22Rv1 (cell line): Measurements from ENCODE around the gene CAMK2G.

Experiments
- H3K27ac ChIP-seq: fragments of 450-650 bp; 2 replicates; pipeline ENCODE4 v1.5.1; 2017
- CTCF ChIP-seq: fragments of 450-650 bp; IDR thresholded peaks from 2 replicates; pipeline ENCODE4 v1.5.1; 2017; ENCODE audit warnings: mild to moderate bottlenecking
- ZFX ChIP-seq: fragments of 450-650 bp; IDR thresholded peaks from 2 replicates; pipeline ENCODE4 v1.6.1; 2017; ENCODE audit warnings: antibody characterized with exemption, borderline replicate concordance

Gene CAMK2G

GRCh38 chr10:73915206-73915851, 41.0 kb upstream of the CAMK2G start:
- TF ChIP-seq ZFX (no peak), CTCF (no peak)
- H3K27ac ChIP-seq, result no peak overlapping the region

GRCh38 chr10:73914036-73914435, 39.7 kb upstream of the CAMK2G start:
- no peak overlapping the region for H3K27ac ChIP-seq
- TF ChIP-seq CTCF (no peak), ZFX (no peak)

- TF ChIP-seq CTCF (no peak), ZFX (no peak)
- H3K27ac ChIP-seq, result no peak overlapping the region
Measured at GRCh38 chr10:73911553-73912004, 37.2 kb upstream of the CAMK2G start.

- H3K27ac ChIP-seq, result no peak within 1 kb of the TSS
- TF ChIP-seq CTCF (no peak), ZFX (no peak)
Measured at GRCh38 chr10:73910764-73911552, 36.6 kb upstream of the CAMK2G start, which contains the start of gene PLAU. PLAU (plus strand) TSS chr10:73911132; CDS start chr10:73911556, 424 bp downstream.

GRCh38 chr10:73910401-73910763, 36.0 kb upstream of the CAMK2G start:
- TF ChIP-seq CTCF (no peak), ZFX (no peak)
- no peak overlapping the region for H3K27ac ChIP-seq

GRCh38 chr10:73909540-73910115, 35.3 kb upstream of the CAMK2G start:
- TF ChIP-seq CTCF, result no peak
- no peak for TF ChIP-seq ZFX
- no peak overlapping the region for H3K27ac ChIP-seq
